GM18517 (cell line): ENCODE data around the gene GRID1.

Source experiments
- ATAC-seq: cut with Tn5 transposase; IDR thresholded peaks from one replicate; pipeline ENCODE4 v1.9.1; 2021; ENCODE audit warnings: mild to moderate bottlenecking, moderate library complexity; ENCODE audit not compliant: unreplicated experiment

GRID1 gene

GRCh38 chr10:86281396-86281795 lies 85.2 kb downstream of the GRID1 start:
- ATAC-seq: no peak

- ATAC-seq: no peak
Measured at GRCh38 chr10:86269332-86269731, 97.3 kb downstream of the GRID1 start.

GRCh38 chr10:86267286-86268195 lies 99.1 kb downstream of the GRID1 start:
- no peak for ATAC-seq

- ATAC-seq: no peak
Measured at GRCh38 chr10:86266446-86267242, 100.0 kb downstream of the GRID1 start.

GRCh38 chr10:86265895-86266259 lies 100.7 kb downstream of the GRID1 start:
- ATAC-seq: no peak

GRCh38 chr10:86265236-86265894 lies 101.2 kb downstream of the GRID1 start:
- ATAC-seq: no peak

- no peak for ATAC-seq
Measured at GRCh38 chr10:86264481-86265231, 101.9 kb downstream of the GRID1 start.

- no peak for ATAC-seq
Measured at GRCh38 chr10:86263907-86264306, 102.7 kb downstream of the GRID1 start.

- no peak for ATAC-seq
Measured at GRCh38 chr10:86263209-86263608, 103.4 kb downstream of the GRID1 start.

- ATAC-seq: no peak
Measured at GRCh38 chr10:86262688-86263181, 103.9 kb downstream of the GRID1 start.

GRCh38 chr10:86261941-86262687 lies 104.5 kb downstream of the GRID1 start:
- peak; percentile 51 for ATAC-seq

- ATAC-seq: no peak
Measured at GRCh38 chr10:86261470-86261869, 105.1 kb downstream of the GRID1 start.

- no peak for ATAC-seq
Measured at GRCh38 chr10:86260564-86260963, 106.0 kb downstream of the GRID1 start.

- no peak for ATAC-seq
Measured at GRCh38 chr10:86259901-86260562, 106.6 kb downstream of the GRID1 start.

- ATAC-seq: no peak
Measured at GRCh38 chr10:86258941-86259340, 107.7 kb downstream of the GRID1 start.

- ATAC-seq: no peak
Measured at GRCh38 chr10:86258499-86258898, 108.1 kb downstream of the GRID1 start.

GRCh38 chr10:86257683-86258082 lies 108.9 kb downstream of the GRID1 start:
- no peak for ATAC-seq

- ATAC-seq: no peak
Measured at GRCh38 chr10:86256690-86257315, 109.8 kb downstream of the GRID1 start.
